Endothelial cell of umbilical vein (primary cell): ENCODE measurements around the gene KCNQ2. TPM values are rescaled to one million over a fixed set of nuclear protein-coding genes. Genes with fewer than 3 reads are reported as not detected.

ENCODE experiments used
- BruUV-seq: library from RNA; stranded (reverse); fragments of 400-500 nt; replicated peaks from 2 replicates; lab custom pipeline; 2021; lab: Mats Ljungman, UMichigan
- CTCF ChIA-PET: fragments of 300-600, 350-600 bp; sonication (Branson Sonifier 250); formaldehyde crosslinking; loops from one replicate; lab custom pipeline; 2021; ENCODE audit warnings: antibody characterized with exemption, inconsistent platforms; lab: Charles Lee
- POLR2A ChIA-PET: fragments of 300-600, 350-600 bp; sonication (Branson Sonifier 250); formaldehyde crosslinking; loops from one replicate; lab custom pipeline; 2021; ENCODE audit warnings: antibody characterized with exemption, inconsistent platforms; lab: Charles Lee
- DNase-seq: peaks from one replicate; pipeline ENCODE4 v3.0.0-alpha.2; 2011; ENCODE audit warnings: low read depth, low spot score
- FAIRE-seq: peaks from 2 replicates; lab custom pipeline; 2011; peaks lifted over from hg19 to GRCh38; lab: Jason Lieb, UNC
- H2AFZ ChIP-seq: 2 replicates; pipeline ENCODE4 v1.6.0; 2012; ENCODE audit warnings: low read depth, low read length, control low read depth, inconsistent platforms
- H3K27ac ChIP-seq: 2 replicates; pipeline ENCODE4 v1.5.1; 2011; ENCODE audit warnings: low read depth, mild to moderate bottlenecking, control low read depth, low read length, moderate library complexity; ENCODE audit not compliant: insufficient read depth
- H3K27me3 ChIP-seq, 2 experiments: 2 replicates each; pipeline versions ENCODE4 v1.6.0 to v1.6.1; 2011; ENCODE audit warnings: low read length in 2 of 2, mixed read lengths in 1 of 2; ENCODE audit not compliant: control insufficient read depth in 2 of 2, insufficient read depth in 2 of 2
- H3K36me3 ChIP-seq, 2 experiments: 2 replicates in 1 of 2; 3 replicates in 1 of 2; pipeline ENCODE4 v1.5.1; 2011; ENCODE audit warnings: low read length in 2 of 2, mild to moderate bottlenecking in 1 of 2, moderate library complexity in 1 of 2; ENCODE audit not compliant: control insufficient read depth in 2 of 2, insufficient read depth in 2 of 2; ENCODE audit errors: extremely low read depth in 1 of 2
- H3K4me1 ChIP-seq: 3 replicates; pipeline ENCODE4 v1.5.1; 2011; ENCODE audit warnings: mild to moderate bottlenecking, low read length; ENCODE audit not compliant: control insufficient read depth, insufficient read depth; ENCODE audit errors: extremely low read depth
- H3K4me2 ChIP-seq: 2 replicates; pipeline ENCODE4 v1.6.1; 2011; ENCODE audit warnings: low read length, control low read depth, mixed read lengths; ENCODE audit not compliant: insufficient read depth
- H3K4me3 ChIP-seq, 3 experiments: fragments of 200-600 bp in 1 of 3; sonication (generic), shearing (Covaris generic) in 1 of 3; replicated peaks in 1 of 3; 2 replicates each; pipeline ENCODE4 v1.5.1; 2011 to 2016; ENCODE audit warnings: control low read depth in 3 of 3, low read length in 3 of 3, mild to moderate bottlenecking in 2 of 3, inconsistent platforms in 1 of 3, low read depth in 1 of 3, moderate library complexity in 1 of 3; ENCODE audit not compliant: insufficient read depth in 1 of 3
- H3K79me2 ChIP-seq: 2 replicates; pipeline ENCODE4 v1.6.0; 2012; ENCODE audit warnings: low read length, inconsistent platforms; ENCODE audit not compliant: control insufficient read depth, insufficient read depth
- H3K9ac ChIP-seq: replicated peaks from 2 replicates; pipeline ENCODE3; 2011; ENCODE audit warnings: low read length, control low read depth; ENCODE audit not compliant: insufficient read depth; ENCODE audit errors: extremely low read depth
- H3K9me1 ChIP-seq: replicated peaks from 3 replicates; pipeline ENCODE4 v1.6.0; 2011; ENCODE audit warnings: mild to moderate bottlenecking, low read length; ENCODE audit not compliant: control insufficient read depth, insufficient read depth; ENCODE audit errors: extremely low read depth
- H3K9me3 ChIP-seq: replicated peaks from 2 replicates; pipeline ENCODE4 v1.5.1; 2012; ENCODE audit warnings: low read length, inconsistent platforms; ENCODE audit not compliant: control insufficient read depth, insufficient read depth
- H4K20me1 ChIP-seq: replicated peaks from 2 replicates; pipeline ENCODE3; 2011; ENCODE audit warnings: mild to moderate bottlenecking, low read length; ENCODE audit not compliant: control insufficient read depth, insufficient read depth; ENCODE audit errors: extremely low read depth
- CTCF ChIP-seq, 2 donors: IDR thresholded peaks; 1 replicate in 1 of 2; 2 replicates in 1 of 2; pipeline ENCODE4 v1.5.1; 2011; ENCODE audit warnings: low read length in 2 of 2, mild to moderate bottlenecking in 2 of 2, moderate library complexity in 2 of 2, control low read depth in 1 of 2, inconsistent platforms in 1 of 2, low read depth in 1 of 2; ENCODE audit not compliant: insufficient read depth in 1 of 2; ENCODE audit errors: extremely low read depth in 1 of 2
- GATA2 ChIP-seq: IDR thresholded peaks from 2 replicates; pipeline ENCODE4 v1.7.0; 2011; ENCODE audit warnings: low read depth, mild to moderate bottlenecking, moderate library complexity, mixed read lengths, low read length; ENCODE audit not compliant: insufficient read length, insufficient read depth
- JUN ChIP-seq: IDR thresholded peaks from 2 replicates; pipeline ENCODE4 v1.6.1; 2011; ENCODE audit warnings: borderline replicate concordance, low read depth; ENCODE audit not compliant: insufficient read length, insufficient read depth
- MAX ChIP-seq: IDR thresholded peaks from 2 replicates; pipeline ENCODE4 v1.6.1; 2011; ENCODE audit not compliant: insufficient read depth, insufficient read length
- dilution Hi-C: fragments of 300-500 bp; cut with MboI; formaldehyde crosslinking; loops from one replicate; pipeline ENCODE4 v1.15.0; 2019; ENCODE audit warnings: low sequenced_read_pairs; ENCODE audit not compliant: extremely low pct_ligation_motif_present
- intact Hi-C: fragments of 100-400 bp; cut with micrococcal nuclease; formaldehyde crosslinking; loops from one replicate; pipeline ENCODE4 v1.10.0; 2022
- polyA plus RNA-seq, 4 experiments: library from polyadenylated mRNA; depleted of rRNA in 3 of 4; stranded (reverse) in 3 of 4; unstranded in 1 of 4; fragments of >200 nt; gene quantifications; 2 replicates each; pipeline versions ENCODE4 v1.2.1 to v1.2.3, GENCODE V29; 2011 to 2012; ENCODE audit warnings: missing spikeins in 1 of 4
- total RNA-seq: library from RNA; stranded (reverse); gene quantifications from 2 replicates; pipeline ENCODE4 v1.2.3, GENCODE V29; 2021

Gene KCNQ2
- total and polyA plus RNA-seq, 2 donors (not counting 3 experiments of a cell fraction or from before 2014, with no cell fraction given) = not detected

- FAIRE-seq (no peak), DNase-seq (no peak)
- TF ChIP-seq MAX = no peak
- no peak for TF ChIP-seq JUN
- H2AFZ ChIP-seq = no peak overlapping the region
- no peaks in the 10 kb centered on the region for H3K36me3 ChIP-seq
- no TSS peak for BruUV-seq
- no peaks in the 10 kb centered on the region for H3K4me1 ChIP-seq
- ChIA-PET POLR2A (no interaction called here), CTCF (no interaction called here)
- no peak overlapping the region for H3K4me2 ChIP-seq
- dilution Hi-C loops (no loop called here), intact Hi-C loops (no loop called here)
- H3K27me3 ChIP-seq = peaks cover 5 to 11% of the 10 kb centered on the region in 2 experiments
- no peak overlapping the region for H3K4me3 ChIP-seq
- no peaks in the 10 kb centered on the region for H3K9me1 ChIP-seq
- H3K27ac ChIP-seq = no peak overlapping the region
- H3K79me2 ChIP-seq = no peaks in the 10 kb centered on the region
- H4K20me1 ChIP-seq = no peaks in the 10 kb centered on the region
- H3K9ac ChIP-seq = no peak overlapping the region
- H3K9me3 ChIP-seq = no peaks in the 10 kb centered on the region
Measured at GRCh38 chr20:63454731-63455567, 17.5 kb downstream of the KCNQ2 start.

- dilution Hi-C loops = no loop called here
- intact Hi-C loops = no loop called here
- H3K4me3 ChIP-seq = no peak overlapping the region
- DNase-seq (no peak), FAIRE-seq (no peak)
- POLR2A ChIA-PET = no interaction called here
- no peaks in the 10 kb centered on the region for H3K9me1 ChIP-seq
- BruUV-seq = no TSS peak
- H3K9ac ChIP-seq = no peak overlapping the region
- no peak for TF ChIP-seq CTCF (IDR thresholded peaks at IDR 0.05; ENCODE audit: extremely low read depth in 1 of 2, insufficient read depth in 1 of 2, low read depth in 1 of 2, low read length in 2 of 2)
- no peak for TF ChIP-seq JUN
- TF ChIP-seq GATA2 = no peak
- no peak for TF ChIP-seq MAX
- CTCF ChIA-PET = no interaction called here
- no peaks in the 10 kb centered on the region for H3K79me2 ChIP-seq
- H3K4me1 ChIP-seq = no peaks in the 10 kb centered on the region
- no peak overlapping the region for H3K4me2 ChIP-seq
- no peak overlapping the region for H2AFZ ChIP-seq
- H4K20me1 ChIP-seq = no peaks in the 10 kb centered on the region
- peaks cover 5 to 11% of the 10 kb centered on the region in 2 experiments for H3K27me3 ChIP-seq
- H3K27ac ChIP-seq = no peak overlapping the region
- H3K9me3 ChIP-seq = no peaks in the 10 kb centered on the region
- H3K36me3 ChIP-seq = no peaks in the 10 kb centered on the region
Measured at GRCh38 chr20:63452821-63453523, 19.5 kb downstream of the KCNQ2 start.
